ENCODE measurements around the gene CYGB.

The CYGB gene

GRCh38 chr17:76550712-76551615, 13.5 kb upstream of the CYGB start:
- no peak for DNase-seq (ENCODE audit: low read depth in 2 of 2, low spot score in 1 of 2)

- no peak for DNase-seq (ENCODE audit: low read depth in 2 of 2, low spot score in 1 of 2)
Measured at GRCh38 chr17:76549539-76549938, 12.0 kb upstream of the CYGB start.

GRCh38 chr17:76549215-76549518, 11.7 kb upstream of the CYGB start:
- DNase-seq (ENCODE audit: low read depth in 2 of 2, low spot score in 1 of 2): no peak

GRCh38 chr17:76548378-76549214, 11.1 kb upstream of the CYGB start:
- DNase-seq (ENCODE audit: low read depth in 2 of 2, low spot score in 1 of 2): no peak

GRCh38 chr17:76547642-76548202, 10.2 kb upstream of the CYGB start:
- no peak for DNase-seq (ENCODE audit: low read depth in 2 of 2, low spot score in 1 of 2)

- peak; percentile 38 to 44 for DNase-seq (ENCODE audit: low read depth in 2 of 2, low spot score in 1 of 2)
Measured at GRCh38 chr17:76547183-76547641, 9.7 kb upstream of the CYGB start.

- no peak for DNase-seq (ENCODE audit: low read depth in 2 of 2, low spot score in 1 of 2)
Measured at GRCh38 chr17:76546556-76547182, 9.2 kb upstream of the CYGB start.

GRCh38 chr17:76545918-76546555, 8.5 kb upstream of the CYGB start:
- no peak for DNase-seq (ENCODE audit: low read depth in 2 of 2, low spot score in 1 of 2)

GRCh38 chr17:76544546-76545365, 7.2 kb upstream of the CYGB start:
- no peak for DNase-seq (ENCODE audit: low read depth in 2 of 2, low spot score in 1 of 2)

- no peak for DNase-seq (ENCODE audit: low read depth in 2 of 2, low spot score in 1 of 2)
Measured at GRCh38 chr17:76543826-76544545, 6.5 kb upstream of the CYGB start.

- no peak for DNase-seq (ENCODE audit: low read depth in 2 of 2, low spot score in 1 of 2)
Measured at GRCh38 chr17:76543482-76543825, 5.9 kb upstream of the CYGB start.

- DNase-seq (ENCODE audit: low read depth in 2 of 2, low spot score in 1 of 2): no peak
Measured at GRCh38 chr17:76542984-76543383, 5.5 kb upstream of the CYGB start.

GRCh38 chr17:76542566-76542971, 5.1 kb upstream of the CYGB start:
- DNase-seq (ENCODE audit: low read depth in 2 of 2, low spot score in 1 of 2): no peak

GRCh38 chr17:76541739-76542454, 4.4 kb upstream of the CYGB start:
- no peak for DNase-seq (ENCODE audit: low read depth in 2 of 2, low spot score in 1 of 2)

- DNase-seq (ENCODE audit: low read depth in 2 of 2, low spot score in 1 of 2): no peak
Measured at GRCh38 chr17:76540381-76541300, 3.1 kb upstream of the CYGB start.

GRCh38 chr17:76539631-76540271, 2.2 kb upstream of the CYGB start, which contains the start of gene PRCD:
Gene PRCD (plus strand): TSS chr17:76540044. CDS start chr17:76540142, 98 bp downstream.
- DNase-seq (ENCODE audit: low read depth in 2 of 2, low spot score in 1 of 2): no peak

- no peak for DNase-seq (ENCODE audit: low read depth in 2 of 2, low spot score in 1 of 2)
Measured at GRCh38 chr17:76538941-76539570, 1.5 kb upstream of the CYGB start.
